Measurements from ENCODE around the gene SELENON. TPM values are rescaled to one million over a fixed set of nuclear protein-coding genes. Genes with fewer than 3 reads are reported as not detected.

The SELENON gene
- total and polyA plus RNA-seq, 9 of the 15 experiments (the other 6 are each of a cell fraction or from before 2014, with no cell fraction given) = 0.43 to 26.7 (median 7.0) TPM

- no peaks in the 10 kb centered on the region for H3K9me1 ChIP-seq (ENCODE audit: control insufficient read depth, insufficient read depth, low read length)
- peak; percentile 95 for FAIRE-seq
- no peak overlapping the region for H2AFZ ChIP-seq (ENCODE audit: low read depth, low read length)
- H3K4me3 ChIP-seq = no peak overlapping the region
- H3K9ac ChIP-seq (ENCODE audit: insufficient read depth in 1 of 2, low read depth in 2 of 2, low read length in 2 of 2) = peak overlapping the region in 1 of 2 experiments; percentile 49; a peak in 1 of 4 replicates
- peaks cover 2% of the 10 kb centered on the region; the same call in 1 of the 3 replicates for H3K36me3 ChIP-seq (ENCODE audit: control insufficient read depth, insufficient read depth, low read length)
- no peaks in the 10 kb centered on the region for H3K79me2 ChIP-seq (ENCODE audit: control insufficient read depth, insufficient read depth, low read length)
- intact Hi-C loops (cut with micrococcal nuclease) (loop anchor here (2.0 kb wide), 1 partner anchor 202 kb away; no protein-coding TSS in a partner anchor), in situ Hi-C loops (cut with MboI) (loop anchor here (10.0 kb wide), 1 partner anchor 406 kb away; no protein-coding TSS in a partner anchor)
- H3K4me1 ChIP-seq (replicated peaks in 1 of 2; ENCODE audit: control insufficient read depth in 2 of 2, insufficient read depth in 2 of 2, low read length in 2 of 2) = peaks cover 2 to 50% of the 10 kb centered on the region in 2 experiments; a peak in 3 of 5 replicates
- H4K20me1 ChIP-seq (replicated peaks; ENCODE audit: control insufficient read depth, insufficient read depth, low read length) = peaks cover 4% of the 10 kb centered on the region; the same call in 1 of the 2 replicates
- WGBS (ENCODE audit: insufficient coverage, low coverage, missing lambda C conversion rate) = 27% methylated on average over 19 of the region's 21 CpGs
- no peak overlapping the region for H3K27ac ChIP-seq (ENCODE audit: extremely low read depth, low read depth, low read length)
- H3K9me3 ChIP-seq (replicated peaks; ENCODE audit: control insufficient read depth, insufficient read depth, low read depth, low read length) = no peaks in the 10 kb centered on the region
- ChIA-PET CTCF (ENCODE audit: low intra/inter-chr PET ratio) (interaction anchor here (0.6 to 1.7 kb wide), 2 partner anchors 187 to 201 kb away, joined by 3 to 14 read pairs; partner anchors contain the start of gene PAFAH2), POLR2A (interaction anchor here (0.6 to 1.6 kb wide), 3 partner anchors 25 to 208 kb away, joined by 3 read pairs; no protein-coding TSS in a partner anchor)
- no TSS peak for BruUV-seq (replicated peaks)
- peak; percentile 88 for ATAC-seq
- no peak overlapping the region for H3K4me2 ChIP-seq (ENCODE audit: insufficient read depth, low read length)
- H3K27me3 ChIP-seq (ENCODE audit: control insufficient read depth in 2 of 2, insufficient read depth in 2 of 2, low read length in 2 of 2) = no peaks in the 10 kb centered on the region
- DNase-seq (ENCODE audit: extremely low read depth in 1 of 4, low spot score in 3 of 4) = peak; percentile 80 to 88 (median 84)
- TF ChIP-seq ZNF655 (CRISPR knock-in tag; IDR thresholded peaks at IDR 0.05) (no peak), NCOA2 (IDR thresholded peaks at IDR 0.05; ENCODE audit: partially characterized antibody in 2 of 2) (no peak), STAT6 (CRISPR knock-in tag; IDR thresholded peaks at IDR 0.05) (0 out of 2 replicates have a peak, but pooled peaks have one; percentile 37), USF1 (CRISPR knock-in tag; IDR thresholded peaks at IDR 0.05) (no peak; the same call in 1 of the 2 replicates), GABPA (tag; conservative IDR thresholded peaks at IDR 0.05; ENCODE audit: low read depth) (no peak), ZBTB1 (CRISPR knock-in tag; IDR thresholded peaks at IDR 0.05; ENCODE audit: borderline replicate concordance, low read depth) (peak; percentile 70; the same call in 1 of the 2 replicates), ZNF583 (CRISPR knock-in tag; IDR thresholded peaks at IDR 0.05) (no peak), CTBP1 (IDR thresholded peaks at IDR 0.05; ENCODE audit: borderline replicate concordance) (peak; percentile 67; the same call in 1 of the 2 replicates), PKNOX1 (IDR thresholded peaks at IDR 0.05) (no peak), YY1 (IDR thresholded peaks at IDR 0.05; ENCODE audit: borderline replicate concordance in 1 of 3, control insufficient read depth in 1 of 3, extremely low read depth in 1 of 3, insufficient read depth in 3 of 3, insufficient read length in 1 of 3, insufficient replicate concordance in 2 of 3, low read depth in 1 of 3, low read length in 2 of 3) (peak in 1 of 3 experiments; percentile 27), RBM22 (IDR thresholded peaks at IDR 0.05; ENCODE audit: low read depth, low read length, poor library complexity, severe bottlenecking) (peak; percentile 50), ZKSCAN1 (IDR thresholded peaks at IDR 0.05; ENCODE audit: low read depth, low read length) (0 out of 2 replicates have a peak, but pooled peaks have one; percentile 26)
Measured at GRCh38 chr1:25810341-25811299, 10.6 kb downstream of the SELENON start.

All from K562 (cell line).